Caki2 (cell line): ENCODE data around the gene TAF15. TPM values are rescaled to one million over a fixed set of nuclear protein-coding genes. Genes with fewer than 3 reads are reported as not detected.

Source experiments
- DNase-seq: peaks from one replicate; pipeline ENCODE4 v3.0.0-alpha.2; 2015; ENCODE audit warnings: low read depth
- in situ Hi-C: cut with HindIII; loops from 2 replicates; pipeline ENCODE4 v1.10.0; 2016; ENCODE audit warnings: low sequenced_read_pairs, low pct_unique_long_range_greater_than_20kb, mixed read lengths
- total RNA-seq: library from RNA; depleted of rRNA; stranded (reverse); fragments of >200 nt; shearing (Covaris generic); gene quantifications from 2 replicates; pipeline ENCODE4 v1.2.3, GENCODE V29; 2014; ENCODE audit warnings: low replicate concordance

The TAF15 gene
- total RNA-seq, 1 experiment from 2014 or later: 7.7 TPM

DNA sequence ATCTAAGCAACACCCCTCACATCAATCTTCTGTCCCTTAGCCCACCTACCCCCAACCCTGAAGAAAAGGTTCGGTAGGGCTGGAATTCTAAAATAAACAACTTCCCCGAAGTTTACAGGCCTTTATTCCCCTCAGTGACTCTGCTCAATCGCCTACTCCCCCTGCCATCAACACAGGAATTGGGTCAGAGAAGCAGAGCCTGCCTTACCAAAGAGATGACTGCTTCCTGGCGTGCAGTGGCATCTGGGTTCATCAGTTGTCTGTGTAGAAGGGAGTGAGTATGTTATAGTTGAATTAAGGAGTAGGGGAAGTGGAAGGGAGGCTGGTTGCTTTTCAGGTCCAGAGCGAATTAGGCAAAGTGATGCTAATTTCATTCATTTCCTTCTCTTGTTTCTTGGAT lies 46.7 kb downstream of the TAF15 start:
- DNase-seq: no peak
- in situ Hi-C loops: no loop called here

DNA sequence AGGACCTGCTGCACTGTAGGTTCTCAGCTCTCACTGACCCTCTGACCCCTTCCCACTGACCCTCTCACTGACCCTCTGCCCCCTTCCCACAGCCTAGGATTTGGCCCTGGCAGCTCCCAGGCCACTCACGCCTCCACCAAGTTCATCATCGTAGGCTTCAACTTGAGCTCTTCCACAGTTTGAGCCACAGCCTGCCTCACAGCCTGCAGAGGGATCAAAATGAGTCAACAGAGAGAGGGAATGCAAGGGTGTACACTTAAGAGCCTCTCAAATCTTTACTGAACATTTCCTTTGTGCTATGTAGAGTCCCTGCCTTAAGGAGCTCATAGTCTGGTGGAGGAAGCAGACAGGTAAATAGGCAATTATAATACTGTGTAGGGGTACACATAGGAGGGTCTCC lies 47.3 kb downstream of the TAF15 start:
- no peak for DNase-seq
- in situ Hi-C loops: no loop called here

DNA sequence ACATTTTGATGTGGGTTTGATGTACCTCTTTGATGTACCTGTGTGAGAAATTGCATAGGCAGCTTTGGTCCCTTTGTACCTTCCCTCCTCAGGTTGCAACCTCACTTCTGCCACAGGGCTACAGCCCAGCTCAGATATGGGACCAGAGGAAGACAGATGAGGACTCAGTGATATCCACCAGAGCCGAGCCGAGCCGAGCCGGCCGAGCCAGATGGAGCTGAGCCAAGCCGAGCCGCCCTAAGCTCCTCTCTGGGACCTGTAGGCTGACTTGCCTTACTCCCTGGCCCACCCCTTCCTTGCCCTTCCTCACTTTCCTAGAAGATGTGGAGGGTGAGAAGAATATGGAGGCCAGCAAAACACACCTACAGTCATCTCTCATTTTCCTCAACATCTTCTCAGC lies 55.6 kb downstream of the TAF15 start:
- in situ Hi-C loops: no loop called here
- DNase-seq: no peak

DNA sequence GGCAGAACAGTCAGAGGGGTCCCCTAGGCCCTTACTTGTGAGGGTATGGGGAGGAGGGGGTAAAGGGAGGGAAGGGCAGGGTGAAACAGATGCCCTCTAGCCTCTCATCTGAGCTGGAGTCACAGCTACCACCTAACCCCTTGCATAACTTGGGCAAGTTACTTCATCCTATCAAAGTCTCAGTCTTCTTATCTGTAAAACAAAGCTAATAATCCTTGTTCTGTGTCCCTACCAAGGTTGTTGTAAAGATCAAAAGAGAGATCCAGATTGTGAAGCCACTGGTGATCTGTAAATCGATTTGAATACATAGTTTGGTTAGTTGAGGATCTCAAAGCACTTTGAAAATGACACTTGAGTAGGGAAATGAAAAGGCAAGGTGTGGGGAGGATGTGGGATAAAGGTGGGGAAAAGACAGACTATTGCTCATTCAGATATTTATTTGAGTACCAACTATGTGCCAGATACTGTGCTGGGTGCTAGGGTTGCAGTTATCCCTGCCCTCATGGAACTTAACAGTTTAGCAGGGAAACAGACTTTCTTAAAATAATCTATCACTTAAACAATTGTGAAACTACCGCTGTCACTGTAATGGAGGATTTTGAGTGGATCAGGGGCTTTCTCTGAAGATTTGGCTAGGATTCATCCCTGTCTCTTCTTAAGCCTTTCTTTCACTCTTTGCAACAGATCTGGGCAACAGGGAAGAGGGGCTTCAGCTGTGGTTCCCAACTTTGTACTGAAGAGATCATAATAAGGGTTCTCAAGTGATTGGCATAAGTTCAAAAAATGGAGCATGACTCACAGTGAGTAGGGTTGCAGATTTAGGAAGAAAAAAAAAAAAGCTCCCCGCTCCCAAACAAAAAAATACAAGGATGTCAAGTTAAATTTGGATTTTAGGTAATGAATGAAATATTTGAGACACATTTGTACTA lies 56.4 kb downstream of the TAF15 start:
- in situ Hi-C loops: no loop called here
- DNase-seq: no peak

DNA sequence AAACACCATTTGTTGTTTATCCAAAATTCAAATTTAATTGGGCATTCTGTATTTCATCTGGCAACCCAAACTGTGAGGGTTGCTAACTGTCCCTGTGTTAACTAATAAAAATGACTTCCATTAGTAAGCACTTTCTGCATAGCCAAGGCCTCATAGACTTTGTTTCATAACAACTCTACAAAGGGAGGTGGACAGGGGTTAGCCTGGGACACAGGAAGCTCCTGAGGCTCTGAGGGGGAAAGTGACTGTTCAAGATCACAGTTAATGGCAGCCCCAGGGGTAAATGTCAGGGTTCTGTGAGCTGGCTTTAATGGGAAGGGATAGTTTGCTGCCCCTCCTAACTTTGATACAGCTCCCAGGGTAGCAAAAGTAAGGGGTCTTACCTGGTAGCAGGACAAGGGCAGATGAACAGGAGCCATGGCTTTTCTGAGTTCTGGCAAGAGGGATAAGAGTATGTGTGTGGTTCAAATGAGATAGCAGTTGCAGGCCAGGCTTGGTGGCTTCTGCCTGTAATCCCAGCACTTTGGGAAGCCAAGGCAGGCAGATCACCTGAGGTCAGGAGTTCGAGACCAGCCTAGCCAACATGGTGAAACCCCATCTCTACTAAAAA lies 57.2 kb downstream of the TAF15 start:
- in situ Hi-C loops: no loop called here
- no peak for DNase-seq

DNA sequence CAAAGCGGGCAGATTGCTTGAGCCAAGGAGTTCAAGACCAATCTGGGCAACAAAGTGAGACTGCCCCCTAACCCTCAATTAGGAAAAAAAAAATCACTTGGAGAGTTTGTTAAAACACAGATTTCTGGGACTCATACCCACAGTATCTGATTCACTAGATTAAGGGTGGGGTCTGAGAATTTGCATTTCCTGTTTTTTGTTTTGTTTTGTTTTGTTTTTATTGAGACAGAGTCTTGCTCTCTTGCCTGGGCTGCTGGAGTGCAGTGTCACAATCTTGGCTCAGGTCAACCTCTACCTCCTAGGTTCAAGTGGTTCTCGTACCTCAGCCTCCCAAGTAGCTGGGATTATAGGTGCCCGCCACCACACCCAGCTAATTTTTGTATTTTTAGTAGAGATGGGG lies 58.3 kb downstream of the TAF15 start:
- DNase-seq: no peak
- in situ Hi-C loops: no loop called here

DNA sequence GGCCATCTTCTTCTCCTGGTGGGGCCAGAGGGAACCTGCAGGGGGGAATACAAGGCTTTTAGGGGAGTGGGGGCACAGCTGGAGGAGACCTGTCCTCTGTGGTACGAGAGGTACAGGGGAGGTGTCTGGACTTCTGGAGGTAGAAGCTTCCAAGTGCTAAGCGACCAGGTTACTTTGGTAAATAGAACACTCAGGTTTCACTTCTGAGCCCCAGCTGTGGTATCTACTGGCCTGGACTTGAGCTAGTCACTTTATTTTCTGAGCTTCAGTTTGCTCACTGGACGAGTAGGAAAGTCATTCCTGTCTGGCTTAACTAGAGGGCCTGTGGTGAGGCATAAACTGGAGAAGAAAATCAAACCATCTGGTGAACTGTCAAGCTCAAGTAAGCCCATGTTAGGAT lies 59.5 kb downstream of the TAF15 start, which contains the start of gene HEATR9:
Gene HEATR9 (minus strand): TSS at position 155 of the 400 bp plus-strand sequence. CDS start 149 bp downstream, at position 6.
- in situ Hi-C loops: no loop called here

DNA sequence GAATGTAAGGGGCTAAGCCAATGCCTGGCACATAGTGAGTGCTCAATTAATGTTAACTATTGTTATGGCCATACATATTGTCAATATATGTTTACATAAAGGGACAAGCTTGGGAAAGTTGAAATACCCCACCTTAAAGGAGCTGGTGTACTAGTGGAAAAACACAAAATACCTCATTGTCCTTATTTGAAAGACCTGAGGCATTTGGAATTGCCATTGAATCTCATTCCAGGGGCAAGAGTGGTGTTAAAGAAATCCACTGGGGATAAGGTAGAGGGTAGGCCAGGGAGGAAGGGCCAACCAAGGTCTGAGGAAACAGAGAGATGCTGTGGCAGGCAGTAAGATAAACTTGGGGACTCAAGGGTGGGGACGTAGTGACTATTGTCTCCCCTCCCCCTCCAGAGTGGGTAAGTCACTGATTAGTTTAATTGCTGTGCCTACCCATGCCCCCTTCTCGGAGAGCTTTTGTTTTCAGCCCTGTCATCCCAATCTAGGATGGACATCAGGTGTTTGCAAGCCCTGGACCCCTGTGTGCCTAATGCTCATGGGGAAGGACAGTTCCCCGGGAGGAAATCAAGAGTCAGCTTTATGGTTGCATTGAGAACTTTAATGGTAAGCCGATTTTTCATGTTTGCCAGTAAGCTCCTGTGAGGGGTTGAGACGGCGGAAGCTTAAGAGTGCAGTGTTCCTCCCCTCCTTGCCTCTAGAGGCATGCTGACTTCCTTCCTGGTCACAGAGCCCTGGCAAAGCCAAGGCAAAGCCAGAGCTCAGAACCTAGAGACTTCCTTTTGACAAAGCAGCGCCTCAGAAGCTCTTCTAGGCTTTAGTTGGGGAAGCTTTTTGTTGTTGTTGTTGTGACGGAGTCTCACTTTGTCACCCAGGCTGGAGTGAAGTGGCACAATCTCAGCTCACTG lies 61.9 kb downstream of the TAF15 start:
- in situ Hi-C loops: no loop called here
- no peak for DNase-seq

More for the DNA sequence above, 59.5 kb downstream of the TAF15 start, which contains the start of gene HEATR9:
- DNase-seq: no peak

DNA sequence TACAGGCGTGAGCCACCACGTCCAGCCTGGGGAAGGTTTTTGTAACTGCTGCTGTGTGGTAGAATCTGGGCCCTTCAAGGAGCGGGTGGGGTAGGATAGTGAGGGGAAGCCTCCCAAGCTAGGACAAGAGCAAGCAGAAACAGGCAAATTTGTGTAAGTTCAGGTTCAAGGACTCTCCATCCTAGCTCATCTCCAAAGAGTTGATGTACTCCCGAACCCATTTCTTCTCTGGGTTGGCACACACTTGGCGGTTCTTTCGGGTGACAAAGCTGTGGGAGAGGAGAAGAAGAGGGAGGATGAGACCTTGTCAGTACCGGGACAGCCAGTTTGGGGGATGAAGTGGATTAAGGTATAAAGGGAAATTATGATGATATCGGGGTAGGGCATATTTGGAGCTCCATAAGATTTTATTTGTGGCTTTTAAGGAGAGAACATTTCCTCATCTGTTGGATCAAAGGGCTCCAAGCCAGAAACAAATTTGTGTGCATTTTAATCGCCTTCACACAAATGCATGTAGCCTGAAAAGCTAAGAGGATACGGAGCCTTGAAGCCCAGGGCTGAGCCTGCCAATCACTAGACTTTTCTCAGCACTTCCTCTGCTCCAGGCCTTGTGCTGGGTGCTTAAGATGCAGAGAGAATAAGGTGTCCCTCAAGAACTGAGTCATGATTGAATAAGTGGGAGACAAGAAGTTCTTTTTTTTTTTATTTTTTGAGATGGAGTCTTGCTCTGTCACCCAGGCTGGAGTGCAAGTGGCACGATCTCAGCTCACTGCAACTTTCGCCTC lies 63.1 kb downstream of the TAF15 start:
- DNase-seq: no peak
- in situ Hi-C loops: no loop called here

DNA sequence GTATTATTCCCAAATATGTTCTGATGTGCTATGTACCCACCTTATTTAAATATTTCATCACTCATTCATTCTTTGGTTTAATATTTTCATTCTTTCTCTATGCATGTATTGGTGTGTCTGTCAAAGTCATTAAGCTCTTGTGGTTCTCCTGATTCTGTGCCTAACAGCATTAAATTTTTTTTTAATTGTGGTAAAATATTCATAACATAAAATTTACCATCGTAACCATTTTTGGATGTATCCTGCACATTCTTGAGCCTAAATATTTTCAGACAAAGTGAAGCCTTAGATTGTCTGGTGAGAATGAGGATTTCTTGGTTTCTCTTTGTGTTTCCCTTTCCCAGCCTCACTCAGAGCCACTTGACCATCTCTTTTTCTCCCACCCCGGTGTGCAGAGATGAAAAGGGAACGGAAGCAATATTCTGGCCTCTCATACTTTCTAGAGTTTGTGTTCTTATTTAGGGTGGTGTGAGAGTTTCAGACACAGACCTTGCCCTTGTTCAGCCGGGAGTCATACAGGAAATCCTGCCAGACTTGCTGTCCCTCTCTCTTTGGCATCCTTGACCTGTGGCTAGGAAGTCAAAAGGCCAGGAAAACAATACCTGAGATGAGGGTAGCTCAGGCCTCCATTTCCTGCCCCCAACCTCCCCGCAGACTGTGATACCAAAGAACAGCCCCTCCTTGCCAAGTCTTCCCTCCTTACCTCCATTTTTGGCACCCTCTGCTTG lies 66.0 kb downstream of the TAF15 start:
- in situ Hi-C loops: no loop called here
- DNase-seq: no peak

DNA sequence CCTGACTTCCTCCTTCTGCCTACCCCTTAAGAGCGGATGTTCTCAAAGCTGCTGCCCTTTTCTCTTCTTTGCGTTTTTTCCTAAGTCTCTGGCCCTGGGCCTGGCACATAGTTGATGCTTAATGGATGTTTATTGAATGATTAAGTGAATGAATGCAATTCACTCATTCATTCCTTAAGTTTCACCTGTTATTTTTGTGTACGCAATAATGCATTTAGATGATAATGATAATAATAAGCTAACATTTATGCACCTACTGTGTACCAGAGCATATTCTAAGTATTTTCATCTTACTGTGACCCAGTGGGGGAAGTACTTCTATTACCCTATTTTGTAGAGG lies 66.5 kb downstream of the TAF15 start:
- DNase-seq: no peak
- in situ Hi-C loops: no loop called here

DNA sequence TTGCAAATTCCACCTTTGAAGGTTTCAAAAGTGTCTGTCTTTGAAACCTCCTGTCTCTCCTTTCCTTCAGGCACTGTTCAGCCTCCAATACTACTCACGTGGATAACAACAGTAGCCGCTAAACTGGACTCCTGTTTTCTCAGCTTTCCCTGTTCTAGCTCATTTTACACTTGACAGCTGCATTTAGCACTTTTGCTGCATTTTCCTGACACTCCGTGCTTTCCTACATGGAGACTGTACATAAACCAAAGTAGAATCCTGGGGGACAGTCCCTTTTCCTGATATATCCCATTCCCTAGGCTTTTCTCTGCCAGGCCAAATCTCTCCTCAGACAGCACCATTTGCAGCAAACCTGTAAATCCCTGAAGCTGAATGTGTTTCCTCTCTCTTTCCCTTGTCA lies 67.2 kb downstream of the TAF15 start:
- in situ Hi-C loops: no loop called here

DNA sequence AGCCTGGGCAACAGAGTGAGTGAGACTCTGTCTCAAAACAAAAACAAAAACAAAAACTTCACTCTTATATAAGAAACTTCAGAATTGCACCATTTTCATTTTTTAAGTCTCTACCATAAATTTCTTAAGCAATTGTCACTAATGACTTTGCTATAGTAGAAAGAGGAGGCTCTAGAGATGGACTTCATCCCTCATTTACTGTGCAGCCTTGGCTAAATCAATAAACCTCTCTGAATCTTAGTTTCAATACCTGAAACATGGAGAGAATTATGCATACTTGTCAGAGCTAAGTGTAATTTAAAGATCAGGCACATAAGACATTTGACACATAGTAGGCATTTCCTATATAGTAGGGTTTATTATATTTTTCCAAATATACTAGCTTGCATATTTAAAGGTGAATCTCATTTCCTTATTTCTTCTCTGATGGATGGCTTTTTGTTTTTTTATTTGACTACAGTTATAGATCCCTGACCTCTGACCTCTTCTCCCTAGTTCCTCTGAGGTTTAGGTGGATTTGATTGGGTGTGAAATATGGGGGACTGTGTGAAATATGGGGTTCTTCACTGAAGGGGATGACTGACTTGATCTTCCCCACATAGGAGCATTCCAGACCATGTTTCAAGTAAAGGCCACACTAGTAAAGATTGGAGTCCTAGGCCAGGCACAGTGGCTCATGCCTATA lies 68.2 kb downstream of the TAF15 start:
- in situ Hi-C loops: no loop called here

More for the DNA sequence above, 67.2 kb downstream of the TAF15 start:
- no peak for DNase-seq

DNA sequence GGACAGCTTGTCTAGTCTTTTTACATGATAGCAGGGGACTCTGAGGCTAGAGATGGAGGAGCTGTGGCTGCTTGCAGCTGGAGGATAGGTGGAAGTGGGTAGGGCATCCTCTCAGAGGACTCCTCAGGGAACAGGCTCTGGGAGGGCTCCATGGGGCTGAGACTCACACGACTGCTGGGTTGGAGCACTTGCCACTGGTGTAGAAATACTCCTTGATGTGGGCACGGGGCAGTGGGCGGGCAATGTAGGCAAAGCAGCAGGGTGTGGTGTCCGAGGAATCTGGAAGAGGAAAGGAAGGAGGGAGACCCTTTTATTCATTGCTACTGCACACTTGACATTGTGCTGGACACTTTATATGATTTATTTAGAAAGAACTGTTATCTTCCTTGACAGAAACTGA lies 69.1 kb downstream of the TAF15 start:
- in situ Hi-C loops: no loop called here
- DNase-seq: no peak

More for the DNA sequence above, 68.2 kb downstream of the TAF15 start:
- DNase-seq: no peak

DNA sequence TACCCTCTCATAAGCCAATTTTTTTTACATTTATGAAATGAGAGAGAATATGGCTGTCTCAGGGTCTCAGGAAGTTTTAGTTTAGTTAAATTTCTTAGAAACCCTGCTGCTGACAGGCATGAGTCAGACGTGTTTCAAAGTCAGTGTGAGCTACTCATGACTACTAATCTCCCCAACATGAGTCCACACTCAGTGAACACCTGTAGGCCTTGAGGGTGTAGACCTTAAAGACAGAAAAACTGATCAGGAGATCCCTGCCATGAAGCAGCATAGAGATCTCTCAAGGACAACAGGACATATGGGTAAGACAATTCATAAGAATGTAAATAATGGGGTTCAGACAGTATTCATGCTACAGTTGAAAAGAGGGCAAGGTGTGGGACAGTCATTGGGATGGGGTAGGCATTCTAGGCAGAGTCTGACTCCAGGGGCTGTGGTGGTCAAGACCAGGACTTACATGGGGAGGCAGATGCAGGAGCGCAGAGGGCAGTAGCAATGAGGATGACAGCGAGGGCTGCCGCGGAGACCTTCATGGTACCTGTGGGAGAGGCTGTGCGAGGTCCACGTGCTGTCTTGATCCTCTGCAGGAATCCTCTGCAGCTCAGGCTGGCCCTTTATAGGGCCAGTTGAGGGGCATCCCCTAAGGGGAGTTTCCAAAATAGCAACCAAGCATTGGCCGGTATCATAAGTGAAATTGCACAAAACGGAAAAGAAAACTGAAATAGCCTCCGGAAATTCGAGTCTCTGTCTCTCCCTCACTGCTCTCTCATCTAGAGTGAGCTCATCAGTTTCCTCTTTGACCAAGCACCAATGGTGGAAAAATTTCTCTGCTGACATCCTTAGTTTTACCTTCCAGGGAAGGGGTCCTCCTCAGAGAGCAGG lies 70.7 kb downstream of the TAF15 start, which contains the start of gene CCL5:
Gene CCL5 (minus strand): TSS at position 588 of the 882 bp plus-strand sequence.
- in situ Hi-C loops: no loop called here
- DNase-seq: no peak

DNA sequence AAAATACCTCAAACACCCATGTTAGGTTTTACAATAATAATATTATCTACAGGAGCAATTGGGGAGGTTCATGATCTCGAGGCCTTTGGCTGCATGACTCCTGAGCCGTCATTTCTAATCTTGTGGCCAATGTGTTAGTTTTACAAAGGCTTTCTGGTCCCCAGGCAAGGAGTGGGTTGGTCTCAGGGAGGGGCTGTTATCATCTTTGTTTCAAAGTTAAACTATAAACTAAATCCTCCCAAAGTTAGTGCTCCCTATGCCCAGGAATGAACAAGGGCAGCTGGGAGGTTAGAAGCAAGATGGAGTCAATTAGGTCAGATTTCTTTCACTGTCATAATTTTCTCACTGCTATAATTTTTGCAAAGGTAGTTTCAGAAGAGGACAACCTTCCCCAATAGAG lies 80.0 kb downstream of the TAF15 start:
- no peak for DNase-seq
- in situ Hi-C loops: no loop called here
